A549 treated with Mapracorat at 1 μM for 4 hours (cell line): ENCODE results near the gene LRWD1. TPM values are rescaled to one million over a fixed set of nuclear protein-coding genes. Genes with fewer than 3 reads are reported as not detected.

Source experiments
- total RNA-seq: library from RNA; stranded (reverse); fragments of 200-300 nt; extraction: Qiagen RNA extraction; gene quantifications from 5 replicates; pipeline ENCODE4 v1.2.3, GENCODE V29; 2022

LRWD1 gene
- 22.2 to 32.5 TPM (median 30.2 TPM) in 5 replicates for total RNA-seq

GRCh38 chr7:102464577-102465280 is at the start of gene LRWD1, which contains the start of gene ALKBH4:
TSS of gene LRWD1 (plus strand) at chr7:102464984. CDS start at chr7:102465081, 97 bp downstream.
TSS of gene ALKBH4 (minus strand) at chr7:102464863. CDS start at chr7:102464836, 27 bp downstream.

GRCh38 chr7:102433219-102434038 is 31.4 kb upstream of the LRWD1 start, which contains the start of gene ORAI2:
TSS of gene ORAI2 (plus strand) at chr7:102433575. CDS start at chr7:102438957, 5,382 bp downstream.

GRCh38 chr7:102478314-102479208 is 13.8 kb downstream of the LRWD1 start, which contains the start of gene POLR2J:
TSS of gene POLR2J (minus strand) at chr7:102478922. CDS start at chr7:102478860, 62 bp downstream.

DNA sequence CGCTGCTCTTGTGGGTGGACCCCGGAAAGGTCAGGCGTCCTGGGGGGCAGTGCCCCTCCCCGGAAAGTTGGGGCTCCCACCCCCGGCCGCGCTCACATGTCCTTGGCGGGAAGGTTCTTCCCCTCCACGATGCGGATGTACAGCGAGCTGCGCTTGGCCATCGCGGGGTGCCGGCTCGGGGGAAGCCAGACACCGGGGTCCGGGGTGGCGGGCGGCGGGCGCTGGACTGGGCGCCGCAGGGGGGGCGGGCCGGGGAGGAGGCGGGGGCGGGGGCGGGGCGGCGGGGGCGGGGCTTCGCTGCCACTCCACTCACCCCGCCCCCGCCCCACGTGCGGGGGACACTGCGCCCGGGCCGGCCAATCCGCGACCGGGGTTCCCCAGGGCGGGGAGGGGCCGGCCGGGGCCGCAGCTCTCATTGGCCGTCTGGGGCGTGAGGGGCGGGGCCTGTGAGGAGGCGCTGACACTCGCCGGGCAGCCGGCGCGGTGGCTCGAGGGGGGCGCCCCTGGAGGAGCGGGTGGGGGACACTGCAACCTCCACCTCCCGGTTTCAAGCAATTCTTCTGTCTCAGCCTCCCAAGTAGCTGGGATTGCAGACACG is 52.9 kb downstream of the LRWD1 start, which contains the start of gene RASA4B:
Gene RASA4B (minus strand): TSS at position 228 of the 598 bp plus-strand sequence. CDS start 67 bp downstream, at position 161.

Other genes starting within 250 kb of the LRWD1 start
- gene SH2B2, start 178.1 kb upstream of the LRWD1 start, total RNA-seq, result 1.8 to 3.9 TPM (median 3.5 TPM) in 5 replicates
- gene SPDYE6, start 108.5 kb upstream of the LRWD1 start, total RNA-seq, result not detected in 5 replicates
- gene PRKRIP1, start 68.6 kb upstream of the LRWD1 start, total RNA-seq, result 20.1 to 24.6 TPM (median 22.2 TPM) in 5 replicates
- gene ORAI2, start 31.4 kb upstream of the LRWD1 start, total RNA-seq, result 22.7 to 40.0 TPM (median 33.5 TPM) in 5 replicates
- gene ALKBH4, start 121 bp upstream of the LRWD1 start, total RNA-seq, result 9.0 to 12.7 TPM (median 10.7 TPM) in 5 replicates
- 102 to 127 TPM (median 105 TPM) in 5 replicates for gene POLR2J, start 13.9 kb downstream of the LRWD1 start, total RNA-seq
- gene RASA4B, start 52.8 kb downstream of the LRWD1 start, total RNA-seq, result 0.77 to 2.2 TPM (median 1.5 TPM) in 5 replicates
- gene UPK3BL2, start 78.7 kb downstream of the LRWD1 start, total RNA-seq, result 1.6 to 3.6 TPM (median 2.4 TPM) in 5 replicates
- gene SPDYE2, start 86.2 kb downstream of the LRWD1 start, total RNA-seq, result not detected in 5 replicates
- gene POLR2J3, start 107.6 kb downstream of the LRWD1 start, total RNA-seq, result 11.3 to 52.3 TPM (median 31.8 TPM) in 5 replicates
- 1.9 to 2.8 TPM (median 2.5 TPM) in 5 replicates for gene RASA4, start 151.8 kb downstream of the LRWD1 start, total RNA-seq
- 9.7 to 15.3 TPM (median 12.9 TPM) in 5 replicates for gene UPK3BL1, start 177.8 kb downstream of the LRWD1 start, total RNA-seq
- gene SPDYE2B, start 185.3 kb downstream of the LRWD1 start, total RNA-seq, result not detected in 5 replicates
- gene POLR2J2, start 206.7 kb downstream of the LRWD1 start, total RNA-seq, result 0.45 to 0.89 TPM (median 0.81 TPM) in 4 of 5 replicates, not detected in the other